HG03097 (cell line): Measurements from ENCODE around the gene MAML3.

ENCODE experiments used
- ATAC-seq: cut with Tn5 transposase; IDR thresholded peaks from one replicate; pipeline ENCODE4 v1.9.1; 2021; ENCODE audit not compliant: unreplicated experiment, low FRiP score

MAML3 gene

DNA sequence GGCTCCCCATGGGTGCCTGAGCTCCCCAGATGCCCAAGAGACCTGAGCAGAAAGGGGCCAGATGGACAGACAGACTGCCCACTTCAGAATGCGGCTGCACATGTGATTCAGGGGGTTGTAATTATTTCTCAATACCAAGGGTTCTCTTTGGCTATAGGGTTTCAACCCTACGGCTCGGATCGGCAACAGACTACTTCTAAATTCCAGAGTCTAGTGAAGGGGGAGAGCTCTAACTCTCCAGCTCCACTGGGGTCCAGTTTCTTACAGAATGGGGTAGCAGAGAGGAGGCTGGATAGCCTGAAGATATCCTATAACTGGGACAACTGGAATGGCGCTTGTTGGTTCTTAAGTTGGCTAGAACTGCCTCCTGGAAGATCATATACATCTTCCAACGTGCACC lies 352.1 kb downstream of the MAML3 start:
- ATAC-seq, result no peak

DNA sequence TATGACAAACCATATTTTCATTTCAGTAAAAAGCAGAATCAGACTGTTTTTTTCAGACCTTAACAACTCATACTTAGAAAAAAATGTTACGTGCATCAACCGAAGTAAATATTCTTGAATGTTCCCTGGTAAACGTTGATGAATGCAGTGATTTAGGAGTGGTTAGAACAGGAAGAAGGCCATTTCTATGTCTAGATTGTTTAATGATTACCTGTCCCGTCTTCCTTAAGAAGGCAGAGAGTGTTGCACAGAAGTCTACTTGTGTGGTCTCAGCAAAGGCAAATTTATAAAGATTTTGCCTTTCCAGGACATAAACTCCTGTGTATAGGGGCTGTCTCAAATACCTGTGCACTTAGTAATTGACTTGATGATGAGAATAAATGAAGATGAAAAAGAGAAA lies 353.9 kb downstream of the MAML3 start:
- ATAC-seq, result no peak

DNA sequence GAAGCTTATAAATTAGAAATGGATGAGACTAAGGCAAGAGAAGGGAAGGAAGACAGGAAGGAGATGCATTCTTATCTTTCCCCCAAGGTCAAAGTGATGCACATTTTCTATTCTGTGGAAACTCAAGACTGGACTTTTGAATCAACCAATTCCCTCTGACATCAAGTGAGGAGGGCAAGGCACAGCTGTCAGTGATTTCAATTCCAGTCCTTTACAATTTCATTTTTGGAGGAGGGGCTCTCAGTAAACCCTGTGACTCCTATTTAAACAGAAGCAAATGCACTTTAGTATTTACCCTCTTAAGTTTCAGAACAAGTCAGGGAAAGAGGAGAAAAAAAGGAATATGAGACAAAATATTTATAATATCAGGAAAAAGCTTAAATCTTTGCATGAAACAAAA lies 354.4 kb downstream of the MAML3 start:
- no peak for ATAC-seq

DNA sequence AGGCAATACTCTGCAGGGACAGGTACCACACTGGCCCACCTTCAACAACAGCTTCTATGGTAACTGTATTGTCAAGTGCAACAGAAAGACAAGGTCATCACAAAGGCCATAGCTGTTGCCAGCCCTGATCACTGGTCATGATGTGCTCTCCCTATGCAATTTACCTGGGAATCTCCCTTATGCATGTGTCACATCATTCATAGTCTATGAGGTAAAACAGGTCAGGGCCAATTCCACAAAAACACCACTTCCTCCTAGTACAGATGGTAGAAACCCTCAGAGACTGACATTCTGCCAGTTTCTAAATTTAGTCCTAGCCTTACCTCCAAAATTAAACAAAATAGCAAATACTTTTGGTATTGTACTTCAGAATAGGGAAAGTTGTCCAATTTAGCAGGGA lies 355.5 kb downstream of the MAML3 start:
- ATAC-seq, result no peak

DNA sequence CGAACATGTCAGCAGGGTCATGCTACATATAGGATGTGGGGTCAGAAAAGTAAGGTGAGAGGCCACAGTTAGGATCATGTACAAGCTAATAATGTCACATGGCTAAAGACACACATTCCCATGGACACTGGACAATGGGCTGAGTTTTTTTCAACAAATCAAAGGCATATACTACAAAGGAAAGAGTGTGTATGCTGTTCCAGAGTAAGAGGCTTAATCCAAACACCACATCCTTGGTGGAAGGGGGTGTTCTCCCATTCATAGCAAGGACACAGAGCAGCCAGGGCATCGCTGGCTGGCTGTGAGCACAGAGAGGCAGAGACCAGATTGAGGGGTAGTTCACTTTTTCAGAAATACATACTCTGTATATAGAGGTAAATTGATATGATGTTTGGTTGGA lies 356.7 kb downstream of the MAML3 start:
- no peak for ATAC-seq

DNA sequence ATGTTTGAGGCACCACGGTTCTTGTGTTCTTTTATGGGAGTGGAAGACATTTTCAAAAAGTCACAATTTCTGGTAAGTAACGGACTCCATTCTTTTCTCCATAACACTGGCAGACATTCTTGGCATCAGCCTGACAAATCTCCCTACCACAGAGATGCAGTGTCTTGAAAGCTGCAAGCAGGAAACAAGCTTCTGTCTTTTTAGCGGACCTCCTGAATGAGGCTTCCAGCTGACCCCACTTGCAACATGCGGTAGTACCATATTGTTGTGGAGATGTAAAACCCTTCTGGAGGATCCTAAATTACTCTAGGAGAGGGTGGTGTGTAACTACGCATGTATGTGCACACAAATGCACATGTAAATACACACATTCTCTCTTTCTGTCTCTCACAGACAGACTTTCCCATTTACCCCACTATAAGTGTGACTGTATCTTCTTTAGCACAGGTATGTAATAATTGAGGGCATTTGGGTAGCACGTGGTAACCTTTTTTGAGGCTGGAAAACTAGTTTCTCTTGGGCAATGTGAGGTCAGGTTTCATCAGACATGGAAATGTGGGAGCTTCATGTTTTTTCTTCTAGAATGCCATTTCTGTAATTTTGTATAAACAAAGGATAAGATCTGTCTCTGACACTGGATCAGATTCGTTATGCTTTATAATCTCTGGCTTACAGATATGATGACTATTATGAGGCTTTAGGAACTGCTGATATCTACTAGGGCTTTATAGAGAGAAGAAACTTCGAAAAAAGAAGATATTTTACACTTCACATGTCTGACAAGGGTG lies 358.3 kb downstream of the MAML3 start:
- no peak for ATAC-seq

DNA sequence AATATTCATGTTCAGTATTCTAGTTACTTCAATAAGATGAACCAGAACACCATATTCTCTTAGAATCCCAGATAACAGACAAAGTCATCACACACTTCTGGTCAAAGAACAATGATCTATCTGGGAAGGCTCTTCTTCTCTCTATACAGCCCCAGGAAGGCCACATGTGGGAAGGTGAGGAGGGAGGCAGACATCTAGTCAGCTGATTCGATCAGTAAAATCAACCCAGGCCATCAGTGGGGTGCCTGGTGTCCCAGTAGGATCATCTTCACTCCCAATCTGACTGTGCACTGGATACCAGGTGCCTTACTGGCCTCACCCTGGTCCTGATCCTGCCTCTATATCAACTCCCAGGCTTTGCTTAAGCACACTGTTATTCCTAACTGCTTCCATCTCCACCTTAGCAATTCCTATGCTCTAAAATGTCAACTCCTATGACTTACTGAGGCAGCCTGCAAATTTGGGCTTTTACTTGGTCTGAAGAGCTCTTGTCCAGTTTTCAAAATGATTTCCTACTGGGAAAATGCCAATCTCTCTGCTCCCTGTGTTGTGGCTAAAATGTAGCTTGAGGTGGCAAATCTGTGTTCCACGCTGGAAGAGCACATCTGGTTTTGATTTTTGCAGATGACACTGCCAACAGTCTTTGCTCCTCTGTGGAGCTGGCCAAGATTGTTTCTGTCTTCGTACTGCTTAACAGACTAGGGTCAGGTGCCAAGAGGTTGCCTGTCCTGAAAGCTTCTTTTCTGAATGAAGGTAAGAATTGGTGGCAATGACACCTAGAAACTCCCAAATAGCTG lies 359.6 kb downstream of the MAML3 start:
- no peak for ATAC-seq

DNA sequence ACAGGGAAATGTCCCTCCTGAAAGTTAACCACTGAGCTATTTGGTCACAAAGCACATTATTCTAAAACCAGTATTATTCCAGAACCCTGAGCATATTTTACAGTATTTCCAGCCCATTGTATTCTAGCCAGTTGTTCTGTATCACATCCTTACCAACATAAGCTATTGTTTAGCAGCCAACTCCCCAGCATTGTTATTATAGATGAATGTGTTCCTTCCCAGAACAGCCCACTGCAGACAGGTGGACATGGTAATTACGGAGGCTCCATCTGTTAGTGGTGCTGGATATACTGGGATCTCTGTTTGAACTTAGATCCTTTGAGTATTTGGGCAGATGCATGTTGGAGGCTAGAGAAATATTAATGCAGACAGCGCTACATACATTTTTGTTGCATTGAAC lies 362.3 kb downstream of the MAML3 start:
- no peak for ATAC-seq

DNA sequence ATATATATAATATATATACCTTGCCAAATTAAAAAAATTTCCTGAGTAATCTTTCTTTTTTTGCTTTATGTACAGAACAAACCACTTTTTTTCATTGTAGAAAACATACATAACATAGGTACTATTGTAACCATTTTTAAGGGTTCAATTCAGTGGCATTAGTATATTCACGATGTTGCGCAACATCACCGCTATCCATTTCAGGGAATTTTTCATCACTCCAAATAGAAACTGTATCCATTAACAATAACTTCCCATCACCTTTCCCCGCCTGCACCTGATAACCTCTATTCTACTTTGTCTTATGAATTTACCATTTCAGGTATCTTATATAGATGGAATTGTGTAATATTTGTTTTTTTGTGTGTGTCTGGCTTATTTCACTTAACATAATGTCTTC lies 363.7 kb downstream of the MAML3 start:
- no peak for ATAC-seq

DNA sequence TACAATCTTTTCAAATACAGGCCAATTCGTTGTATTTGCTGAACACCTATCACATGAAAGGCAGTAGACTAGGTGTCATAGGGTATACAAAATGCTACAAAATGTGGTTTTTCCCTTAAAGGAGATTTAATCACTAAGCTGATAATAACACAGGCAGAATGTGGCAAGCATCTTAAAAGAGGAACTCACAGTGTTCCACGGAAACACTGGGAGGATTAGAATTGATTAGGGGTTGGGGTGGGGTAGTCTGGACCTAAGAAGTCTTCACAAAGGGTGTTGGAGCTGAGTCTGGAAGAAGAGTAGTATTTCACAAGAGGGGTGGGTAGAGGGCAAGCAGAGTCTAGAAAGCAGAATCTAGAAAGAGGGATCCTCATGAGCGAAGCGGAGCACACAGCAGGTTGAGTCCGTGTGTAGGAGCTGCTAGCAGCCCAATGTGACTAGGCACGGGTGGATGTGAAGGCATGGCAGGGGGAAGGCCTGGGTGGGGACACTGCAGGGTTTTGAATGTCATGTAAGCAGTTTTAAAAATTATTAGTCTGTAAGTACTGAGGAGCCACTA lies 364.8 kb downstream of the MAML3 start:
- ATAC-seq, result no peak

DNA sequence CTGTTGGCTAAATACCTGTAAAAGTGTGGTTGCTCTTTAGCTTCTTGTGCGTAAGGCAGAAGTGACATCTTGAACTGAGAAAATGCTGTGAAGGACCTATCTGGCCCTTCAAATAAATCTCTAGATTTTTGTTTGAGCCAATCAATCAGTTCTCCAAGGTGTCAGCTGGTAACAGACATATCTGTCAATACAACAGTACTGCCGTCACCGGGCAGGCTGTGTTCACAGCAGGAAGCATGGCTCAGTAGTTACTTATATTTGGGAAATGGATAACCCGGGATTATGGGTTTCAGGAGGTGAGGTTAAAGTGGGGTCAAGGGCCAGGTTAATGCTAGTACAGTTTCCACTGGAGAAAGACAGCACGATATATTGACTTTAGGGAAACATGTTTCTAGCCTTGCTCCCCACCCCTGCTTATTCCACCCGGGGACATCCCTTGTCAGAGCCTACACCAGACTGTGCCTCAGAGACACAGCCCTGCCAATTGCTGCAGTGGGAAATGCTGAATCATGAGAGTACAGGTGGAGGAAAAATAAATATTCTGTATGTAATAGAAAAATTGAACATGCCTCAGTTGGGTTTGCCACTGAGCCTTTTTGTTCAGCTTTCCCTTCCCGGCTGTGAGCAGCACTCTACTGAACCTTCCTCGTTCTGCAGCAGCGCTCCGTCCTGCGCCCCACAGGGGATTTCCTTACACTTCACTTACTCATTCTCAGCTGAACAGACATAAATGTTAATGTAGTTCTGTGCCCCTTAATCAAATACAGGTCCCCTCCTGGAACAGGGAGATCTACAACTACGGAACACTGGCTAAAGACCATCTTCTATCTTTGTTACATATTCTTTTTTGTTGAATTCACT lies 367.3 kb downstream of the MAML3 start:
- ATAC-seq, result no peak

DNA sequence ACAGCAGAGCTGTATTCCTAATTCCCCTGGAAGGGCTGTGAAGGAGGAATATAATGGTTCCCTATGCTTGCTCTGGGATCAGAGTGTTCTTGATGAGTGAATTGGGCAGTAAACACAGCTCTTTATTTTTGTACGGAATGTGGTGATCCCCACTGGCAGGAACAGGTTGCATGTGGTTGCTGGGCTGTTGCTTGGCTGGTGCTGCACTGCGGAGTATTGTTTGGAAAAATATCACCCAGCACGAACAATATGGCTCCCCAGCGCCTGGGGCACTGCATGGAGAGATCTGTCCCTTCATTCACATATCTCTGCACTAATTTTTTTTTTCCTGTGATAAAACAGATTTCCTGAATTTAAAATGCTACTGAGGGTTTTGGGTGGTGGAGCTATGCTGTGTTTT lies 368.6 kb downstream of the MAML3 start:
- ATAC-seq, result no peak

DNA sequence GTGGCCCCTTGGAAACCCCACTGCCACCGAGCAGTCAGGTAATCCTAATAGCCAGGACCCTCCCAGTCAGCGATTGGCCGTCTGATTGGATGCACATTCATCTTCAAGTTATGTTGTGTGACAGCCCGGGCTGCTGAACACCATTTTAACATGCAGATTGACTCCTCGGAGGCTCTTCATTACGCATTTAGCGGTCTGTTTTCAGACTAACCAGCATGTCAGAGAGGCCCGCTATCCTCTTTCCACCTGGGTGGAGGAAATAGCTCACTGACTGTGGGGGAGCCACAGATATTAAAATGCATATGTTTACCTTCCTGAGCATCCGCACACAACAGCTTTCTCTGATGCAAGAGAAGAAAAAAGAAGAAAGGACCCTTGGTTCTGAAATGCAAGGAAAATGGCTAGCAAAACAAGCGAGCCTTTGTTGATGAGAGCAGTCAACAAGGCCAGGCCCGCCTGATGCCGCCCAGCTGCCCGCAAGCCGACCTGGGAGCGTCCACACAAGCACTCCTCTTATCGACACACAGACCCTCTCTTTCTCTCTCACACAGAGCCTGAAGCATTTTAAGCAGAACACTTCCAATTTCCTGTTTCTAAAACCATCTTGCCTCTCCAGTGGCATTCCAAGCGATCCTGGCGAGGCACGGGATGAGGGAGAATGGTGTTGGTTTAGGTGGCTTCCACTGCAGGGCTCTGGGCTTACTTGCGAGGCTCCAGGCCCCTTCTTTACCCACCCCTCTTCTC lies 370.1 kb downstream of the MAML3 start:
- ATAC-seq, result no peak

DNA sequence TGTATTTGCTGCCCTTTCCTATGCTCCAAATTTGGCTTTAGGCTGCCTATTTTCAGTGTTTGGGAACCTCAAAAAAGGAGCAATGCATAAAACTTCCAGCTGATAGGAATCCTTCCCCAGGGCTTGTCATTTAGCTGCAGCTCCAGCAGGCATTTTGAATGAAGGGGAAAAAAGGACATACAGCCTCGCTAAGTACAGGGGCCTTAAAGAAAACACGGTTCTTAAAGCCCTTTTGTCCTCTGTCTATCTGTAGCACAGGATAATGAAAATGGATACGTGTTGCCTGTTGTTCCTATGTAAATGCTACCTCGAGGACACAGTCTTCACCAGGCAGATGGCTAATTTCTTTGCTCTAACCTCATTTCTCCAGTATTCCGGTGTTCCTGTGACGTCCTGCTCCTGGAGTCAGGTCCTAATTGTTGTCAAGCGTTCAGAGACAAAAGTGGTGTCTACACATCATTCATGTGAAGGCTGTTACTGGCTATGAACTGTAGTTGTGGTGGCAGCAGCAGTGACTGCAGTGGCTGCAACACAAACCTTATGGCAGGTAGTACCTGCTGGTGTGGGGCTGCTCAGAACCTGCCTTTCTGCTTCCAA lies 371.0 kb downstream of the MAML3 start:
- ATAC-seq, result no peak

DNA sequence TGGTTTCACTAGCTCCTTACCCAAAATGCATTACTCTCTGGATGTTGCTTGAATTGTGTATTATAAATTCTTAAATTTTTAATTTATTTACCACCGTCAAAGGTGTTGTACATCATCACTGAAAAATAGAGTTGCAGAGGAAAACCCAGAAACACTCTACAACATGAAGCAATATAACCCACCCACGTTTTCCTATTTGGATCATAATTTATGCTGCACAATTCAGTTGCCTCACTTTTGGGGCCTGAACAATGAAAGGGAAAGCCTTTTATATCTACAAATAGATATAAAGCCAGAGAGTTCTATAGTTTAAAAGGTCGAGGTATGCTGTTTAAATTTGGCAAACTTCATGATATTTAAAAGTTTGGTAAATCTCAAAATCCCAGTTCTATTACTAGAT lies 372.9 kb downstream of the MAML3 start:
- ATAC-seq, result no peak

DNA sequence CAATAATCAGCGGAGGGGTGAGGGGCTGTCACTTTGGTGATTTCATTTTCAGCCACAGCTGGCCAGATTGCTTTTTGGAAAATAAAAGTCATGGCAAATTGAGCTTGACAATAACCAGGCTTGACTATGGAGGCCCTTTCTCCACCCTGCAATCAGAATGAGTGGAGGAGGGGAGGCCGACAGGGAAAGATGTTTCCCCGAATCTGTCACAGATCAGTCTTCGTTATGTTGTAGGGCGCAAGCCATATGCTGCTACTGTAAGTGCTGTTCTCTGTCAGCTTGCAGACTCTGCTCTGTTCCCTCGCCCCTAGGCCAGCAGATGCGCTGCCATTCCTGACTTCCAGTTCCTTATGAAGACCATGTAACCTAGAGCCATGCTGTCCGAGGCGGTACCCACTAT lies 374.3 kb downstream of the MAML3 start:
- no peak for ATAC-seq

DNA sequence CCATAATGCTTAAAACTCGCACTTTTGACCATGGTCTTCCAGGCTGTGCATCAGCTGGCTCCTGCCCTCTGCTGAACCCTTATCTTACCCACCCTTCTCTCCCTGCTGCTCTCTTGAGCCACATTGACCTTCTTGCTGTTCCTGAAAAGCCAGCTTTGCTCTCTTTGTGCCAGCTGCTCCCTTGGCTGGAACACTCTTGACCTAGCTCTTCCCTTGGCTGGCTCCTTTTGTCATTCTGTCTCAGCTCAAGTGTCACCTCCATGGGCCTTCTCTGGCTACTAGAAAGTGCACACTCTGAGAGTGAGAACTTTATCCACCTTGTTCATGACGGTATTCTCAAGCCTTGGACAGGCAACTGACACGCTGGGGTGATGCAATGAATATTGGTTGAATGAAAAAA lies 376.2 kb downstream of the MAML3 start:
- ATAC-seq, result no peak

DNA sequence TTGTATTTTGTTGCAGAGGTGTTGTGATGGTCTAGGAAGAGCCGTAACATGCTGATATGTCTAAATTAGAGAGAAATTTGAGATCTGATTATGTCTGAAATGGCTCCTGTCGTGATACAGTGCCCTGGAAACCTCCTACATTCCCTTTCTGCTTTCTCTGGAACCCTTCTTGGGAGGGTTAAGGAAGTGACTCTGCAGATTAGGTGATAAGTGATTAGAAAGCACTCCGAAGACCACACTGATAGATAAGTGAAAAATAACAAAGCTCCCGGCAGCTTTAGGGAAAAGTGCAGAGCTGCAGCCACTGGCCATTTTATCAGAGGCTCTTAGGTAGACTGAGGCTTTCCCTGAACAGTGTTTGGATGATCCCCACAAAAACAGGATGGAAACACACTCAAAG lies 377.7 kb downstream of the MAML3 start:
- no peak for ATAC-seq

DNA sequence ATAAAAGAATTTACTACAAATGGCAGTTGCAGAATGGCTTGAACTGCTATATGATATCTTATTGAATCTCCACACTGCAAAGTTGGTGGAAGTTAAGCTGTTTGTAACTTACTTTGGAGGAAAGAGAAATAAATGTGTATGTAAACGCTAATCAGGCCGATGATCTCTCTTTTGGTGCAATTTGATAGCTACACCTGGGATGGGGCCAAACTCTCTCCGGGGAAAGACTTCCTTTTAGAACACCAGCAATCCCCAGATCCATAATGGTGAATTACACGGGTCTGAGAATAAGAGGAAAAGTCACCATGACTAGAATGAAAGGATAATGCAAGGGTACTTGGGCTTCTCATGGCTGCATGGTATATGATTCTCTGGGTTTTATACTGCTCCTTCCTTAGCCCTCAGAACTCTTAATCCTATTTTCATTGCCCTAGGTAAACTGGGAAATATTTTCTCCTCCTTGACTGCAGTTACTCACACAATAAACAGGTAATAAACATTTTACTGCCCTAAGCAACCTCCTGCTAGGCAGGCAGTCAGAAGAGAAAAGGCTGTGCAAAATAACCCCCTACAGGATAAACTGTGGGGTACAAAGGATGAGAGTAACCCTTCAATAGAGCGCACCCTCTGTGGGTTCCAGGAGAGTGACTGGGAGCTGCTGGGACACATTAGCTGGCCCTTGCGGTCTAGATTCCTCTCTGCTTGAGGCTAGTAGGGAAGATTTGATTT lies 379.1 kb downstream of the MAML3 start:
- ATAC-seq, result no peak
